ENCODE data around the gene GRID1.

GRCh38 chr10:86105181-86105580, 261.4 kb downstream of the GRID1 start:
- TF ChIP-seq POLR2AphosphoS5 (IDR thresholded peaks at IDR 0.05) (no peak), CTCF (IDR thresholded peaks at IDR 0.05) (no peak)
